HepG2 (cell line): ENCODE data around the gene LCK. TPM values are rescaled to one million over a fixed set of nuclear protein-coding genes. Genes with fewer than 3 reads are reported as not detected.
A peak's percentile ranks its signal among the peaks of the same experiment; 100 is the strongest.

Source experiments
- ARNT ChIP-seq: fragments of 450-650 bp; IDR thresholded peaks from 2 replicates; pipeline ENCODE4 v1.6.1; 2017
- BRCA1 ChIP-seq: sonication (generic); formaldehyde crosslinking; IDR thresholded peaks from 2 replicates; pipeline ENCODE4 v1.4.0; 2020; ENCODE audit warnings: missing genetic modification reagents
- HDAC2 ChIP-seq: sonication (generic); formaldehyde crosslinking; IDR thresholded peaks from 2 replicates; pipeline ENCODE4 v1.4.0; 2020; ENCODE audit warnings: missing genetic modification reagents
- KDM5B ChIP-seq: sonication (generic); formaldehyde crosslinking; IDR thresholded peaks from 2 replicates; pipeline ENCODE4 v1.4.0; 2020; ENCODE audit warnings: missing genetic modification reagents, mild to moderate bottlenecking, borderline replicate concordance
- MED1 ChIP-seq: sonication (generic); formaldehyde crosslinking; IDR thresholded peaks from 2 replicates; pipeline ENCODE4 v1.4.0; 2020; ENCODE audit warnings: missing genetic modification reagents
- MEF2D ChIP-seq: sonication (generic); formaldehyde crosslinking; IDR thresholded peaks from 2 replicates; pipeline ENCODE4 v1.5.1; 2020; ENCODE audit warnings: mild to moderate bottlenecking, missing genetic modification reagents
- RAD21 ChIP-seq: fragments of 450-650 bp; formaldehyde crosslinking; IDR thresholded peaks from 2 replicates; pipeline ENCODE4 v1.5.0; 2020; ENCODE audit warnings: mild to moderate bottlenecking
- THYN1 ChIP-seq: sonication (generic); formaldehyde crosslinking; IDR thresholded peaks from 2 replicates; pipeline ENCODE4 v1.8.1; 2023; ENCODE audit warnings: low read depth, mild to moderate bottlenecking, moderate library complexity, missing genetic modification reagents, borderline replicate concordance
- XBP1 ChIP-seq: sonication (generic); formaldehyde crosslinking; IDR thresholded peaks from 2 replicates; pipeline ENCODE4 v1.5.0; 2020; ENCODE audit warnings: missing genetic modification reagents
- ZNF10 ChIP-seq: sonication (generic); formaldehyde crosslinking; IDR thresholded peaks from 2 replicates; pipeline ENCODE4 v1.4.0; 2020; ENCODE audit warnings: mild to moderate bottlenecking, low read depth, missing genetic modification reagents, borderline replicate concordance
- ZNF124 ChIP-seq: sonication (generic); formaldehyde crosslinking; IDR thresholded peaks from 2 replicates; pipeline ENCODE4 v1.4.0; 2020; ENCODE audit warnings: missing genetic modification reagents
- ZNF577 ChIP-seq: sonication (generic); formaldehyde crosslinking; IDR thresholded peaks from 2 replicates; pipeline ENCODE4 v1.4.0; 2020; ENCODE audit warnings: mild to moderate bottlenecking, low read depth, missing genetic modification reagents, borderline replicate concordance
- ZNF616 ChIP-seq: sonication (generic); formaldehyde crosslinking; IDR thresholded peaks from 2 replicates; pipeline ENCODE4 v1.5.0; 2020; ENCODE audit warnings: low read depth, mild to moderate bottlenecking, missing genetic modification reagents
- ZNF747 ChIP-seq: sonication (generic); formaldehyde crosslinking; IDR thresholded peaks from 2 replicates; pipeline ENCODE4 v1.8.1; 2023; ENCODE audit warnings: missing genetic modification reagents, mild to moderate bottlenecking, borderline replicate concordance
- ZNF775 ChIP-seq: sonication (generic); formaldehyde crosslinking; IDR thresholded peaks from 2 replicates; pipeline ENCODE4 v1.4.0; 2020; ENCODE audit warnings: missing genetic modification reagents, mild to moderate bottlenecking, moderate library complexity, borderline replicate concordance
- ZNF781 ChIP-seq: sonication (generic); formaldehyde crosslinking; IDR thresholded peaks from 2 replicates; pipeline ENCODE4 v1.5.1; 2020; ENCODE audit warnings: borderline replicate concordance, mild to moderate bottlenecking, missing genetic modification reagents; ENCODE audit errors: not compliant biosample characterization
- ZSCAN12 ChIP-seq: sonication (generic); formaldehyde crosslinking; IDR thresholded peaks from 2 replicates; pipeline ENCODE4 v1.9.0; 2021; ENCODE audit warnings: mild to moderate bottlenecking, missing genetic modification reagents
- polyA plus RNA-seq, 8 experiments: library from polyadenylated mRNA; depleted of rRNA in 3 of 8; stranded (reverse) in 7 of 8; unstranded in 1 of 8; fragments of >200 nt; fragmentation: Illumina TruSeq in 4 of 8; extraction: Trizol in 4 of 8; gene quantifications; 2 replicates each; pipeline versions ENCODE4 v1.2.1 to v1.2.3, GENCODE V29; 2011 to 2016; ENCODE audit warnings: low read depth in 4 of 8, missing spikeins in 1 of 8, mixed read lengths in 1 of 8; ENCODE audit not compliant: insufficient read depth in 1 of 8
- total RNA-seq, 5 experiments: library from RNA; depleted of rRNA; stranded (reverse); fragments of >200 nt; fragmentation: Illumina TruSeq; extraction: Trizol; gene quantifications; 2 replicates each; pipeline ENCODE4 v1.2.3, GENCODE V29; 2016; ENCODE audit warnings: low read depth in 1 of 5
- TF ChIP-seq, protein P1 (sequence below): sonication (generic); formaldehyde crosslinking; IDR thresholded peaks from 2 replicates; pipeline ENCODE4 v1.5.0; 2020; ENCODE audit warnings: mild to moderate bottlenecking, missing genetic modification reagents, moderate library complexity
- TF ChIP-seq, protein P2 (sequence below): sonication (generic); formaldehyde crosslinking; IDR thresholded peaks from 2 replicates; pipeline ENCODE4 v1.4.0; 2020; ENCODE audit warnings: missing genetic modification reagents, borderline replicate concordance
- TF ChIP-seq, protein P3 (sequence below): sonication (generic); formaldehyde crosslinking; IDR thresholded peaks from 2 replicates; pipeline ENCODE4 v1.4.0; 2020; ENCODE audit warnings: missing genetic modification reagents

The LCK gene
- total and polyA plus RNA-seq, 2 of the 13 experiments (the other 11 are each of a cell fraction or from before 2014, with no cell fraction given): 0.93 to 1.8 TPM

DNA sequence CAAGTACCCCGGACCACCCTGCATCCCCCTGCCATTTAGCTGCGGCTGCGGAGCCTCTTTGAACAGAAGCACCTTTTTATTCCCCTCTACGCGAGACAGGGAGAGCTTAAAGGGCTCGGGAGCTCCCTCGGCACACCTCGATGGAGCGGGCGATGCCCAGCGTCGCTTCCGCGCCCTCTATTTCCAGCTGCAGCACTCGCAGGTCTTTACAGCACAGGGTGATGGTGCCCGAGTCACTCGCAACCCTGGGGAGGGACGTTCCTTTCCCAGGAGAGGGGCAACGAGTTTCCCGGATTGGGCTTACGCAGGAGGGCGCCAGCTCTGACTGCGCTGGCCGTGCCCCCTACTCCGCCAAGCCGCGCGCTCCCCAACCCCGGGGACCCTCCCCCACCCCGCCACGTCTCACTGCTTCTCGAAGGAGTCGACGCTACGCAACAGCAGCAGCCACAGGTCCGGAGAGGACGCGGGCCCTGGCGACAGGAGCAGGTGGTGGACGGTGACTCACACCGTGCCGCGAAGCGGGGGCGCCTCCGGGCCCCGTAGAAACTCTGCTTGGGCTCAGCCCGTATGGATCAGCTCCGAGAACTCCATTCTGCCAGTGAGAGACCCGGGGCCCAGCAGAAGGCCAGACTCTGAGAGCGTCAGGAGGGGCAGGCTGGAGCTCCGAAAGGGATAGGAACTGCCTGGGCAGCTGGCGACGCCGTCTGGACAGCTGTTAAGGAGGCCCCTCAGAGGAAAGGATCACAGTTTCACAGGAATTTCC lies 9.9 kb upstream of the LCK start (continued):
- TF ChIP-seq, protein P1, sequence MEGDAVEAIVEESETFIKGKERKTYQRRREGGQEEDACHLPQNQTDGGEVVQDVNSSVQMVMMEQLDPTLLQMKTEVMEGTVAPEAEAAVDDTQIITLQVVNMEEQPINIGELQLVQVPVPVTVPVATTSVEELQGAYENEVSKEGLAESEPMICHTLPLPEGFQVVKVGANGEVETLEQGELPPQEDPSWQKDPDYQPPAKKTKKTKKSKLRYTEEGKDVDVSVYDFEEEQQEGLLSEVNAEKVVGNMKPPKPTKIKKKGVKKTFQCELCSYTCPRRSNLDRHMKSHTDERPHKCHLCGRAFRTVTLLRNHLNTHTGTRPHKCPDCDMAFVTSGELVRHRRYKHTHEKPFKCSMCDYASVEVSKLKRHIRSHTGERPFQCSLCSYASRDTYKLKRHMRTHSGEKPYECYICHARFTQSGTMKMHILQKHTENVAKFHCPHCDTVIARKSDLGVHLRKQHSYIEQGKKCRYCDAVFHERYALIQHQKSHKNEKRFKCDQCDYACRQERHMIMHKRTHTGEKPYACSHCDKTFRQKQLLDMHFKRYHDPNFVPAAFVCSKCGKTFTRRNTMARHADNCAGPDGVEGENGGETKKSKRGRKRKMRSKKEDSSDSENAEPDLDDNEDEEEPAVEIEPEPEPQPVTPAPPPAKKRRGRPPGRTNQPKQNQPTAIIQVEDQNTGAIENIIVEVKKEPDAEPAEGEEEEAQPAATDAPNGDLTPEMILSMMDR (CRISPR knock-in tag): peak; percentile 25
- TF ChIP-seq ZNF775 (CRISPR knock-in tag) (peak; percentile 73; the same call in 1 of the 2 replicates), ZNF616 (CRISPR knock-in tag) (no peak), ZNF781 (CRISPR knock-in tag) (no peak), THYN1 (no peak), ZNF577 (no peak), MED1 (CRISPR knock-in tag) (peak; percentile 23; the same call in 1 of the 2 replicates), ZNF747 (no peak), BRCA1 (CRISPR knock-in tag) (no peak), ARNT (no peak), XBP1 (CRISPR knock-in tag) (no peak), HDAC2 (CRISPR knock-in tag) (no peak), MEF2D (CRISPR knock-in tag) (peak; percentile 61; the same call in 1 of the 2 replicates), RAD21 (no peak), KDM5B (CRISPR knock-in tag) (peak; percentile 61; the same call in 1 of the 2 replicates), ZSCAN12 (CRISPR knock-in tag) (no peak), ZNF124 (CRISPR knock-in tag) (no peak; the same call in 1 of the 2 replicates), ZNF10 (CRISPR knock-in tag) (no peak)
- TF ChIP-seq, protein P2, sequence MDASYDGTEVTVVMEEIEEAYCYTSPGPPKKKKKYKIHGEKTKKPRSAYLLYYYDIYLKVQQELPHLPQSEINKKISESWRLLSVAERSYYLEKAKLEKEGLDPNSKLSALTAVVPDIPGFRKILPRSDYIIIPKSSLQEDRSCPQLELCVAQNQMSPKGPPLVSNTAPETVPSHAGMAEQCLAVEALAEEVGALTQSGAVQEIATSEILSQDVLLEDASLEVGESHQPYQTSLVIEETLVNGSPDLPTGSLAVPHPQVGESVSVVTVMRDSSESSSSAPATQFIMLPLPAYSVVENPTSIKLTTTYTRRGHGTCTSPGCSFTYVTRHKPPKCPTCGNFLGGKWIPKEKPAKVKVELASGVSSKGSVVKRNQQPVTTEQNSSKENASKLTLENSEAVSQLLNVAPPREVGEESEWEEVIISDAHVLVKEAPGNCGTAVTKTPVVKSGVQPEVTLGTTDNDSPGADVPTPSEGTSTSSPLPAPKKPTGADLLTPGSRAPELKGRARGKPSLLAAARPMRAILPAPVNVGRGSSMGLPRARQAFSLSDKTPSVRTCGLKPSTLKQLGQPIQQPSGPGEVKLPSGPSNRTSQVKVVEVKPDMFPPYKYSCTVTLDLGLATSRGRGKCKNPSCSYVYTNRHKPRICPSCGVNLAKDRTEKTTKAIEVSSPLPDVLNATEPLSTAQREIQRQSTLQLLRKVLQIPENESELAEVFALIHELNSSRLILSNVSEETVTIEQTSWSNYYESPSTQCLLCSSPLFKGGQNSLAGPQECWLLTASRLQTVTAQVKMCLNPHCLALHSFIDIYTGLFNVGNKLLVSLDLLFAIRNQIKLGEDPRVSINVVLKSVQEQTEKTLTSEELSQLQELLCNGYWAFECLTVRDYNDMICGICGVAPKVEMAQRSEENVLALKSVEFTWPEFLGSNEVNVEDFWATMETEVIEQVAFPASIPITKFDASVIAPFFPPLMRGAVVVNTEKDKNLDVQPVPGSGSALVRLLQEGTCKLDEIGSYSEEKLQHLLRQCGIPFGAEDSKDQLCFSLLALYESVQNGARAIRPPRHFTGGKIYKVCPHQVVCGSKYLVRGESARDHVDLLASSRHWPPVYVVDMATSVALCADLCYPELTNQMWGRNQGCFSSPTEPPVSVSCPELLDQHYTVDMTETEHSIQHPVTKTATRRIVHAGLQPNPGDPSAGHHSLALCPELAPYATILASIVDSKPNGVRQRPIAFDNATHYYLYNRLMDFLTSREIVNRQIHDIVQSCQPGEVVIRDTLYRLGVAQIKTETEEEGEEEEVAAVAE (CRISPR knock-in tag): 0 out of 2 replicates have a peak, but pooled peaks have one; percentile 52
- TF ChIP-seq, protein P3, sequence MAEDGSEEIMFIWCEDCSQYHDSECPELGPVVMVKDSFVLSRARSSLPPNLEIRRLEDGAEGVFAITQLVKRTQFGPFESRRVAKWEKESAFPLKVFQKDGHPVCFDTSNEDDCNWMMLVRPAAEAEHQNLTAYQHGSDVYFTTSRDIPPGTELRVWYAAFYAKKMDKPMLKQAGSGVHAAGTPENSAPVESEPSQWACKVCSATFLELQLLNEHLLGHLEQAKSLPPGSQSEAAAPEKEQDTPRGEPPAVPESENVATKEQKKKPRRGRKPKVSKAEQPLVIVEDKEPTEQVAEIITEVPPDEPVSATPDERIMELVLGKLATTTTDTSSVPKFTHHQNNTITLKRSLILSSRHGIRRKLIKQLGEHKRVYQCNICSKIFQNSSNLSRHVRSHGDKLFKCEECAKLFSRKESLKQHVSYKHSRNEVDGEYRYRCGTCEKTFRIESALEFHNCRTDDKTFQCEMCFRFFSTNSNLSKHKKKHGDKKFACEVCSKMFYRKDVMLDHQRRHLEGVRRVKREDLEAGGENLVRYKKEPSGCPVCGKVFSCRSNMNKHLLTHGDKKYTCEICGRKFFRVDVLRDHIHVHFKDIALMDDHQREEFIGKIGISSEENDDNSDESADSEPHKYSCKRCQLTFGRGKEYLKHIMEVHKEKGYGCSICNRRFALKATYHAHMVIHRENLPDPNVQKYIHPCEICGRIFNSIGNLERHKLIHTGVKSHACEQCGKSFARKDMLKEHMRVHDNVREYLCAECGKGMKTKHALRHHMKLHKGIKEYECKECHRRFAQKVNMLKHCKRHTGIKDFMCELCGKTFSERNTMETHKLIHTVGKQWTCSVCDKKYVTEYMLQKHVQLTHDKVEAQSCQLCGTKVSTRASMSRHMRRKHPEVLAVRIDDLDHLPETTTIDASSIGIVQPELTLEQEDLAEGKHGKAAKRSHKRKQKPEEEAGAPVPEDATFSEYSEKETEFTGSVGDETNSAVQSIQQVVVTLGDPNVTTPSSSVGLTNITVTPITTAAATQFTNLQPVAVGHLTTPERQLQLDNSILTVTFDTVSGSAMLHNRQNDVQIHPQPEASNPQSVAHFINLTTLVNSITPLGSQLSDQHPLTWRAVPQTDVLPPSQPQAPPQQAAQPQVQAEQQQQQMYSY (CRISPR knock-in tag): no peak
